GM12864 (cell line): Measurements from ENCODE around the gene TSGA10.
"Not testable (repeated sequence)": the region's sequence is repeated elsewhere in the genome, so short reads cannot be mapped to it uniquely, and the experiment has no call there.

Experiments
- DNase-seq: peaks from one replicate; pipeline ENCODE4 v3.0.0-alpha.2; 2011; ENCODE audit warnings: low read depth
- H3K4me3 ChIP-seq: 2 replicates; pipeline ENCODE4 v1.5.1; 2011; ENCODE audit warnings: mild to moderate bottlenecking, low read depth, low read length, control low read depth
- CTCF ChIP-seq: IDR thresholded peaks from 2 replicates; pipeline ENCODE4 v1.5.1; 2011; ENCODE audit warnings: low read depth, mild to moderate bottlenecking, moderate library complexity, low read length, control low read depth, inconsistent platforms; ENCODE audit errors: missing control alignments

Gene TSGA10

GRCh38 chr2:99079226-99079625, 75.5 kb downstream of the TSGA10 start:
- no peak for DNase-seq
- TF ChIP-seq CTCF, result no peak
- H3K4me3 ChIP-seq, result no peak overlapping the region

GRCh38 chr2:99072551-99072950, 82.2 kb downstream of the TSGA10 start:
- no peak overlapping the region for H3K4me3 ChIP-seq
- no peak for DNase-seq
- no peak for TF ChIP-seq CTCF

- DNase-seq, result no peak
- H3K4me3 ChIP-seq, result no peak overlapping the region
- TF ChIP-seq CTCF, result no peak
Observed at GRCh38 chr2:99067871-99068625, 86.7 kb downstream of the TSGA10 start.

DNA sequence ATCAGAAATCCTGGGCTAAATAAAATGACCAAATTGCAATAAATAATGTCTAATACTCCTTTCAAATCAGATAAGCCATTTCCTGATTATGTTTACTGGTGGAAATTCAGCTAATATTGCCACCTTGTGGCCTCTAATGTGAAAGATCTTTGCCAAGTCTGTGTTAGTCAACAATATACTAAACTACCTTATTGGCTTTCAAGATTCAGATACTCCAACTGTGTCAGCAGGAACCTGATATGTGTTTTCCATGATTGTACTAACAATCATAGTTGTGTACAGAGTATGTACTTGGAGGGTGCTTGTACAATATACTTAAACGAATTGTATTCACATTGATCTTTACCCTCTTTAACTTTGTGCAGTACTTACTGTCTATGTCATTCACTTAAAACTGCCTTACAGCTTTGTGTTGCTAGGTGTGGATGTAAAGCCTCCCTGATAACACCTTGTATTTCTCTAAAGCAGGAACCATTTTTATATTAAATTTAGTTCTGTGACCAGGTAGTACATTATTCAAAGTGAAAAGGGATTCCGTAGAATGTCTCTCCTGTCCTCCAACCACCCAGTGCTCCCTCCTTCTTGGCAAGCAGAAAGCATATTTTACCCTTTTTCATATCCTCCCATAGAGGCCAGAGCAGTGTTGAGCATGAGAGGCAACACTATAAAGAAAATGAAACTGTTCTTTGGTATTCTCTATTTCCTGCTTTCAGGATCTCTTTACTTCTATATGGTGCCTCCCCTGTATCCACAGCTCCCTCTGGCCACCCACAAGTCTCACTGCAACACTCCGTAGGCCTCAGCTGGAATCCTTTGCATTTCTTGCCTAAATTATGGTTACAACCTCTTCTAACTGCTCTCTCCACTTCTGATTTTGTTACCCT, 88.4 kb downstream of the TSGA10 start:
- H3K4me3 ChIP-seq, result peak overlapping the region; percentile 7; the same call in 1 of the 2 replicates
- TF ChIP-seq CTCF, result peak; percentile 51
- peak; percentile 61 for DNase-seq

GRCh38 chr2:99049187-99049586, 105.6 kb downstream of the TSGA10 start:
- not testable (repeated sequence) for H3K4me3 ChIP-seq, DNase-seq

- DNase-seq, H3K4me3 ChIP-seq: not testable (repeated sequence)
Observed at GRCh38 chr2:99040736-99041300, 113.9 kb downstream of the TSGA10 start.

- TF ChIP-seq CTCF, result no peak
- H3K4me3 ChIP-seq, result no peak overlapping the region
- DNase-seq, result no peak
Observed at GRCh38 chr2:99035920-99036319, 118.8 kb downstream of the TSGA10 start.

DNA sequence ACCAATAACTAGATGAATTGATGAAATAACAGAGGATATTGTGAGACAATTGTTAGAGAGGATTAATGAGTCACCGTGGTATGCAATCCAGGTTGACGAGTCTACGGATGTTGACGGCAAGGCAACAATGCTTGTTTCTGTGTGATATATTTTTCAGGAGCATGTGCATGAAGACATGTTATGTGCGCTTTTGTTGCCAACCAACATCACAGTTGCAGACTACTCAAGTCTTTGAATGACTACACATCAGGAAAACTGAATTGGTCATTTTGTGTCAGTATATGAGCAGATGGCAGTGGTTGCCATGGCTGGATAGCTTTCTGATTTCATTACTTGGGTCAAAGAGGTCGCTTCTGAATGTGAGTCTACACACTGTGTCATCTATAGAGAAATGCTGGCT, 122.0 kb downstream of the TSGA10 start:
- no peak overlapping the region for H3K4me3 ChIP-seq
- no peak for TF ChIP-seq CTCF
- no peak for DNase-seq
